Measurements from ENCODE around the gene JUND.

GRCh38 chr19:18273561-18274218 lies 7.7 kb downstream of the JUND start:
- no peak for TF ChIP-seq CTCF (optimal IDR thresholded peaks at IDR 0.05 in 1 of 3, IDR thresholded peaks at IDR 0.05 in 1 of 3, conservative IDR thresholded peaks at IDR 0.05 in 1 of 3; ENCODE audit: extremely low read depth in 1 of 3, insufficient read depth in 2 of 3, low read length in 3 of 3)
- TF ChIP-seq EZH2 (IDR thresholded peaks at IDR 0.05; ENCODE audit: low read length), result no peak
